T-helper 1 cell treated with Interleukin-12 subunit alpha and Interleukin-12 subunit beta and Interleukin-4 antibody, amounts not matched to agents 30 ng/mL and 1 ng/mL, for 36 hours (primary cell): ENCODE data around the gene DNAH7. TPM values are rescaled to one million over a fixed set of nuclear protein-coding genes. Genes with fewer than 3 reads are reported as not detected.

Experiments used
- intact Hi-C: fragments of 100-400 bp; cut with micrococcal nuclease; formaldehyde crosslinking; loops from one replicate; pipeline ENCODE4 v1.15.1; 2024
- total RNA-seq: library from RNA; stranded (reverse); gene quantifications from 2 replicates; pipeline ENCODE4 v1.2.3, GENCODE V29; 2022

Gene DNAH7
- total RNA-seq, 1 donor from 2014 or later: 0.05 TPM

GRCh38 chr2:195818106-195818505 is 250.5 kb downstream of the DNAH7 start:
- intact Hi-C loops: no loop called here

DNA sequence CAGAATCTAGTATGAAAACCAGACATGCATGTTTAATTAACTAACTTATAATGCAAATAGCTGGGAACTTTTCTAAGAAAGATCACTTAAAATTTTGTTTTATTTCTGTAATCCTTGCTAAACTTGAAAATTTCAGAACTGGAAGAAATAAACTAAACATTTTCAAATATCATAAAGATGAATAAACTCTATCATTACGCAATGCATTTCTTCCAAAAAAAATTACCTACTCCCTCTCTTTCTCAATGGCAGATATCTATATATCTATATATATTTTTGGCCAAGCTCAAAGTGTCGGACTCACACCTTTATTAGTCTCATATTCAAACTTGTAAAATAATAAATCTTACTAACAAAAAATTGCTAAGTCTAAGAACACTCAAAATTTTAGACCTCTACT is 253.6 kb downstream of the DNAH7 start:
- intact Hi-C loops: no loop called here

DNA sequence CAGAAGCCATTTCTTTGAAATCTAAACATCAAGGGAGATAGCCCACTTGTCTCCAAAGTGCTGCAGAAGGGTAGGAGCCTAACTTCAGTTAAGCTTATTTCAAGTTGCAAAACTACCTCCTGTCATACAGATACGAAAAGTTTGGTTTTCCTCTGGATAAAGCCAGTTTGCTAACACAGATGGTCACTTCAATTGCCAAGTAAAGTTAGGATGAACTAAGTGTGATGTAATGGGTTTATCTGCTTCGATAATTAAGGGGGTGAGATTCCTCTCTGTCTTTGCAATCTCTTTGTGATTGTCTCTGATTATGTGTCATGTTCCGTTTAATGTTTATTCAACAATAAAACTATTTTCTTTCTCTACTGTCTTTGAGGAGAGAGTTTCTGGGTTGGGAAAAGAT is 255.2 kb downstream of the DNAH7 start:
- intact Hi-C loops: no loop called here

DNA sequence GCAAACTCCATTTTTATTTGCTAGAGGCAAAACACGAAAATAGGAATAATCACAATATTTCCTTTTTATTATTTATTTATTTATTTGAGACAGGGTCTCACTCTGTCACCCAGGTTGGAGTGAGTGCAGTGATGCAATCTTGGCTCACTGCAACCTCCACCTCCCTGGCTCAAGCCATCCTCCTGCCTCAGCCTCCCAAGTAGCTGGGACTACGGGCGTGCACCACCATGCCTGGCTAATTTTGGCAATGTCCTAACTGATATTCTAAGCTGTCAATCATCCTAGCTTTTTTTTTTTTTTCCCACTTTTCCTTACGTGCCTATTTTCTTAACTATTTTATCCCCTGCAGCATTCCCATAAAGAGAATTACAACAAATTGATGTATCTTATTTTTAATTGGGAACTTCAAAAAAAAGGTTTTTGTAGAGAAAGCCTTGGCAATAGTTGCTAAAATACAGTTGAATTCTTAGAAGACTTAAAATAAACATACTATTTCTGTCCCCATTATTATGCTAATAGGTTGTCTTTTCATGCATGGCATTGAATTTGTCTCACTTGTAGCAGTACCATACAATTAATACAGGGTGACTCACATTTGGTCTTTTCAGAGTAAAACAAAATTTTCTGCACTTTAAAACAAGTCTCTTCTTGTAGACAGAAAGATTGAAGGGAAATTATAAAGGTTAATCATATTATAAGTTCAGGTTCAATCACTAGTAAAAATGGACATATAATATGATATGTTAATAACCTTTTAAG is 258.1 kb downstream of the DNAH7 start:
- intact Hi-C loops: no loop called here

GRCh38 chr2:195808189-195808588 is 260.4 kb downstream of the DNAH7 start:
- intact Hi-C loops: no loop called here

- intact Hi-C loops: no loop called here
These were observed 263.2 kb downstream of the DNAH7 start for GRCh38 chr2:195805283-195805976.

DNA sequence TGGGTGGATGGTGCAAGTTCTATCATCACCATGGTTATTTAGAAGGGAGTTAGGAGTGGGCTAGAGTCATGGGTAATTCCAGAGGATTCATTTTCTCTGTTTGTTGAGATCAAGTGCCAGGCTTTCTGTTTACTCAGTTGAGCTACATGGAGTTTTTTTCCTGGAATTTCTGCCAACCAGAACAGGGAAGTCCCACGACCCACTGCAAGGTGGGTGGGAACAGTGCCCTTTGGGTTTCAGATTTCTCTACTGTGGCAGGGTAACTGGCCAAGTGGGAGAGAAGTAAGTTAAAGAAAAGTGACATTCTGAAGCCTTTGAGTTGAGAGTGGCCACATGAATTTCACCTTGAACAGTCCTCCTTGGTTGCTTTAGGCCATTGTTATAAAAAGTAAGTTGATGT is 272.8 kb downstream of the DNAH7 start:
- intact Hi-C loops: no loop called here

DNA sequence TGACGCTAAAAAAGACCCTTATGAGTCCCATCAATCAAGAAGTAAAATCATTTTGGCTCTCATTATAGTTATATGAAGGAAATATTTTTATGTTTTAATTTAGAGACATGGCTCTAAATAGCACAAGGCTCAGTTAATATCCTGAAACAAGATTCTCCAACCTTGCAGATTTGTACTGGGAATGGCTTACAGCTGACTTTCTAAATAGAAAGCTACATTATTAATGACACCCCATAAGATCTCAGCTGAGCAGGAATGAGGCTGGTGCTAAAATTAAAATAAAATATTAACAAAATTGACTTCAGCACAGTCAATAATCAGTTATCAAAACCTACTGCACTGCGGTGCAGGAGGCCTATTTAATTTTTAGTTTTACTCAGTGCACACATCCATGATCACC is 274.8 kb downstream of the DNAH7 start:
- intact Hi-C loops: no loop called here

DNA sequence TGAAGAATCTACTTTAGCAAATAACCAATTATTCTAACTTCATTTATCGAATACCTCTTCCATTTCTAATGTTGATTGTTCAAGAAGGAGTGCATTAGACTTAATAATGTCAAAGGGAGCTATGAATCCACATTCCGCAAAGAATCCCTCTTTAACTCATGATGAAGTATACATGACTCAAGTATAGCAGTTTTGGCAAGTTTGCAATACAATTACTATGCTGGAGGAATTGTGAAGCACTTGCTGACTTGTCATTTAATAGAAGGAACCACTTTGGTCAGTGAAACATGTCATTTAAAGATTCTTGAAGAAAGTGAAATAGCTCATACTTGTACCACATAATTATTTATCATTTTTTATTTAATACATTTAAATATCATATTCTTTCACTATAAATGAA is 286.5 kb downstream of the DNAH7 start:
- intact Hi-C loops: no loop called here

DNA sequence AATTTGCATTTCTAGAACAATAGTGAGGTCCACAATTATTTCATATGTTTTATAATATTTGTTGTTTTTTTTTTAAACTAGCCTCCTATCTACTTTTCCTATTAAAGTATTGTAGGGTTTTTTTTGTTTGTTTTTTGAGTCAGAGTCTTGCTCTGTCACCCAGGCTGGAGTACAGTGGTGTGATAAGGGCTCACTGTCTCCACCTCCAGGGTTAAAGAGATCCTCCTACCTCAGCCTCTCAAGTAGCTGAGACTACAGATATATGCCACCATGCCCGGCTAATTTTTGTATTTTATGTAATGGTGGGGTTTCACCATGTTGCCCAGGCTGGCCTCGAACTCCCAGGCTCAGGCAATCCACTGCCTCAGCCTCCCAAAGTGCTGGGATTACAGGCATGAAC is 289.1 kb downstream of the DNAH7 start:
- intact Hi-C loops: no loop called here

DNA sequence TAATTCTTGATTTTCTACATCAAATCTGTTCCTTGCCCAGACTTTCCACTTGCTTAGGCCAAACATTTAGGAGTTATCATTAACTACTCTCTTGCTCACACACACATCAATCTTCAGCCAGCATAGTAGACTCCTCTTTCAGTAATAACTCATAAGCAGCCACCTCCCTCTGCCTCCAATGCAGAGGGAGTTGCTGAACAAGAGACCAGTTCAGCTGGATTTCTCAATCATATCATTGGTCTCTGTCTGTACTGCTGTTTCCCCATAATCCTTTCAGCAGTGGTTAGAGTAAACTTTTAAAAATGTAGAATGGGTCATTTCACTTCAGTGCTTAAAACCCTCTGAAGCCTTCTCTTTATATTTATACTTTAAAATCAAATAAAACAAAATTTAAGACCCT is 298.7 kb downstream of the DNAH7 start:
- intact Hi-C loops: no loop called here

DNA sequence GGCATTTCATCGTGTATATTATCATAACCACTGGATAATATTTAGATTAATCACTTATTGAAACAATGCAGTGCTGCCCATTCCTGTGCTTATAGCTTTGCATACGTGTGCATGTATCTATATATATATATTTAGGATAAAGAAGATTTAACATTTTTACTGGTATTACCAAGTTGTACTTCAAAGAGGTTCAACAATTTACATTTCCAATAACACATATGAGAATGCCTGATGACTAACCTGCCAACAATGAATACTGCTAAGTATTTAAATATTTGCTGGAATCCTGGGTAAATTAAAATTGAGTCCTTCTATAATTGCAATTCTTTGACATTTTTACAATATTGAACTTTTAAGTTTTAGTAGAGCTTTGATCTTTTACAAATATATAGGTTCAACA is 300.2 kb downstream of the DNAH7 start:
- intact Hi-C loops: no loop called here

GRCh38 chr2:195766691-195767090 is 301.9 kb downstream of the DNAH7 start:
- intact Hi-C loops: no loop called here

GRCh38 chr2:195763866-195764265 is 304.8 kb downstream of the DNAH7 start:
- intact Hi-C loops: no loop called here

DNA sequence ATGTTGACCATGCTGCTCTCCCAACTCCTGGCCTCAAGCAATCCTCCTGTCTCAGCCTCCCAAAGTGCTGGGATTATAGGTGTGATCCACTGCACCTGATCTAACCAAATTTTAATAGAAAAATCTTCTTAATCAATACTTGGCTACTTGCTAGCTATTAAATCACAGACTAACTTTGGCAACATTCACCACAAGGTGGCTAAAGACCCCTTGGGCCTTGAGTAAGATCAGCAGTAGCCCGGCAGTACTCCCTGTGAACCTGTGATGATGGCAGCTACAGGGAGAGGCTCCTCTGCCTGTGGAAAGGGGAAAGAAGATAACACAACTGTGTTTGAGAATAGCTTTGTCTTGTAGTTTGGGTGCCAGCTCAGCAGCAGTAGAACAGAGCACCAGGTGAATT is 308.8 kb downstream of the DNAH7 start:
- intact Hi-C loops: no loop called here

- intact Hi-C loops: no loop called here
These were observed 309.8 kb downstream of the DNAH7 start for GRCh38 chr2:195758846-195759245.

DNA sequence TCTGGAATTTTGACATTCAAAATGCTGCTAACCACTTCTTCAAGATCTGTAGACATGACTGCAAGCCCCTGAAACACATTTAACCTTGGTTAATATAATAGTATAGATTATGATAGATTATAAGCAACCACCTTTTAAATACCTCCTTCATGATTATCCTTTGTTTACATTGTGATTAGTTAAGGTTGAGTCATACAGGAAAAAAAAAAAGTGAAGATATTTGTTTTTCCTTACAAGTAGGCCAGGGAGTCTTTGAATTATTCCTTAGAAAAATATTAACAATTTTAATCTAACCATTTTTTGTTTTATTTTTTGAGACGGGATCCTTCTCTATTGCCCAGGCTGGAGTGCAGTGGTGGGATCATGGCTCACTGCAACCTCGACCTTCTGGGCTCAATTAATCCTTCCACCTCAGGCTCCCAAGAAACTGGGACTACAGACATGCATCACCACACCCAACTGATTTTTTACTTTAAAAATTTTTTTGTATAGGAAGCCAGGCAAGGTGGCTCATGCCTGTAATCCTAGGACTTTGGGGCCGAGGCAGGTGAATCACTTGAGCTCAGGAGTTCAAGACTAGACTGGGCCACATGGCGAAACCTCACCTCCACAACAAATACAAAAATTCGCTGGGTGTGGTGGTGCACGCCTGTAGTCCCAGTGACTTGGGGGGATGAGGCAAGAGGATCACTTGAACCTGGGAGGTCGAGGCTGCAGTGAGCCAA is 312.3 kb downstream of the DNAH7 start:
- intact Hi-C loops: no loop called here

DNA sequence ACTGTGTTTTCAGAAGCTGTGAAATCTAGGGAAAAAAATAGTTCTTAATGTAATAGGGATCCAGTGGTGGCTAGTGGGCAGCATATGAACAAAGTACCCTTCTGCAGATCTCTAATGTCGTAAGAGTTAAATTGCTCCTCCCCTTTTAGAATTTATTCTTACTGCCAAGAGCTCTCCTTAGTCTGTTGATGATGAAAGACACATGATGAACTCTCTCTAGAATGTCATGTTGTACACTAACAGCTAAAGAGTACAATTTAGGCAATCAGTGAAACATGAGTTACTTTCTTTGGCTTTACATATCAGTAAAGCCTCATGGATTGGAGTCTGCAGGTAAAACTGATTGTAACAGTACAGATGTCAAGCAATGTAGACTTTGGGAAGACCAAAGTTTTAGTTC is 327.4 kb downstream of the DNAH7 start:
- intact Hi-C loops: no loop called here

DNA sequence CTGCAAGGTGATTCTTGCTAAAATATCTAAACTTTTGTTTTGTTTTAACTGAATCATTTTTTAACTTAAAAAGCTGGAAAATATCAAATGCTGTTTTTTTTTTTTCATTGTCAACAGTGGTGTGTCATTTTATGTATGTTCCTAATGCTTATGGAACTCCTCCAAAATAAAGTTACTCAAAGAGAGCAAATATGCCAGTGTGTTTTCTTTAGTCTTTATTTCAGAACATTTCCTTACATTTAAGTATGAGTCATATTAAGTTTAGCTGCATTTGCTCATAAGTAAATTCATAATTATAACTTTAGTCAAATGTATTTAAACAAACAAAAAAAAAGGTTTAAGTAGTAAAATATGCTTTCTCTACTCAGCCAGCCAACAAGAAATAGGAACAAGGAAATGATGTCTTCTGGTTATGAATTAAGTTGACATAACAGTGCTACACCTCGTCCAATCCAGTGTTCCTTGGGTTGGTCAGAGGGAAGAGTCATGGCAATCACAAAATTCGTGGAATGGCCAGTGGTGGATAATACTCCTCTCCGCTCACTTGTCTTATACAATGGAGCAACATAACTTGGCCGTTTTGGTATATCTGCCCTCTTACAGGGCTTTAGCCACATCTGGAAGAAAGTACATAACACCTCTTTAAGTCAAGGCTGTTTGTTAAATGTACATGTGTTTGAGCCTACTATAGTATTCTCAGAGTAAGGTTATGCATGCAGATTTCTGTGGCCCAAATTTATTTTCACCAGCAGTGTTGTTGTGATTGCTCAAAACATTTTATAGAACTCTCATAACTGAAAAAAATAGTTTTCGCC is 330.9 kb downstream of the DNAH7 start:
- intact Hi-C loops: no loop called here

DNA sequence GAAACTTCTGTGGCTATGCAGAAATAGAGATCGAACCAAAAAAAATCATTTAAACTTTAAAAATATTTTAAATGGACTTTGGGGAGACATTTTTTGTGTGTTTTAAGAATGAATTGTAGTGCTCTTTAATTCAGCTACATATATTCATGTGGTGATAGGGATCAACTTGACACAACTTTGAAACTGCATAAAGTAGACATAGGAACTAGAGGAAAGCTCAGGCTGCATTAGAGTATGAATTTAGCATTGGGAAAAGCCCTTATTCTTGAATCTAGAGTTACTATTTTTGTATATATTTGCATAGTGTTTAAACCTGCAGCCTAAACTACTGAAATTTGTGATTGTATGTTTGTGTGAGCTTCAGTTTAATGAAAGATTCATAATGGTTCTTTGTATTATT is 333.3 kb downstream of the DNAH7 start:
- intact Hi-C loops: no loop called here

DNA sequence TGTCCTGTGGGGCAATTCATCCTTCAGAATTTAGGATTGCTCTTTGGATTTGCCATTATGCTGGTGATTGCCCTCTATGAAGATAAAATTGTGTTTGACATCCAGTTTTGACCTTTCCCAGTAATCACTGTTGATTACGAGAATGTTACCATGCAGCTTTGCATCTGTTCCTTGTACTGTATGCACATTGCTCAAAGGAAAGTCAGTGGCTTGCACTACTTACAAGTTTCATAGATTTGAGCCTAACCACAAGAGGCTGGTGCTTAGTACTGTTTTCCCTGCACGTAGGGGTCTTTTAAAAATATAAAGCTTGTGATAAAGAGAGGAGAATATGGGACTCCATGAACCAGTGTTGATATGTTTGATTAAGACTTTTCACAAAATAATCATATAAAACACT is 333.7 kb downstream of the DNAH7 start:
- intact Hi-C loops: no loop called here

GRCh38 chr2:195734395-195734794 is 334.2 kb downstream of the DNAH7 start:
- intact Hi-C loops: no loop called here
